SU-DHL-6 (cell line): Measurements from ENCODE around the gene CCDC80.

Source experiments
- H2AFZ ChIP-seq: fragments of 200-600 bp; sonication (generic); 2 replicates; pipeline ENCODE4 v1.6.1; 2014; ENCODE audit warnings: low read depth, mild to moderate bottlenecking, moderate library complexity, mixed read lengths, antibody characterized with exemption, low read length; ENCODE audit not compliant: severe bottlenecking
- H3F3A ChIP-seq: fragments of 200-600 bp; shearing (Covaris generic); 2 replicates; pipeline ENCODE4 v1.6.0; 2016; ENCODE audit warnings: antibody characterized with exemption, mild to moderate bottlenecking; ENCODE audit not compliant: insufficient read depth
- H3K27ac ChIP-seq: fragments of 200-600 bp; sonication (generic); 2 replicates; pipeline ENCODE4 v1.5.1; 2016; ENCODE audit warnings: low read depth, mild to moderate bottlenecking, low read length, moderate library complexity, mixed read lengths
- H3K27me3 ChIP-seq: fragments of 200-600 bp; sonication (generic), shearing (Covaris generic); 2 replicates; pipeline ENCODE4 v1.6.0; 2014; ENCODE audit warnings: mild to moderate bottlenecking, low read length
- H3K36me3 ChIP-seq: fragments of 200-600 bp; sonication (generic); 2 replicates; pipeline ENCODE4 v1.6.1; 2014; ENCODE audit warnings: mild to moderate bottlenecking, low read length, mixed read lengths
- H3K4me2 ChIP-seq: fragments of 300-600, 200-600 bp; shearing (Covaris generic), sonication (generic); 2 replicates; pipeline ENCODE4 v1.6.0; 2014; ENCODE audit warnings: low read length, low read depth, mild to moderate bottlenecking; ENCODE audit not compliant: poor library complexity, severe bottlenecking
- H3K4me3 ChIP-seq: fragments of 200-600 bp; sonication (generic); 2 replicates; pipeline ENCODE4 v1.5.1; 2014; ENCODE audit warnings: antibody characterized with exemption, low read length, mild to moderate bottlenecking, mixed read lengths; ENCODE audit not compliant: insufficient read depth, poor library complexity, severe bottlenecking
- H3K79me2 ChIP-seq: fragments of 200-600 bp; sonication (generic); 2 replicates; pipeline ENCODE4 v1.6.1; 2014; ENCODE audit warnings: mild to moderate bottlenecking, low read length, moderate library complexity; ENCODE audit not compliant: insufficient read depth
- H3K9ac ChIP-seq: fragments of 200-600 bp; sonication (generic); 2 replicates; pipeline ENCODE4 v1.7.0; 2014; ENCODE audit warnings: mild to moderate bottlenecking, low read length
- H3K9me2 ChIP-seq: fragments of 200-600 bp; sonication (generic); replicated peaks from 2 replicates; pipeline ENCODE4 v1.6.1; 2014; ENCODE audit warnings: low read length; ENCODE audit not compliant: insufficient read depth
- H3K9me3 ChIP-seq: fragments of 200-600 bp; sonication (generic); 2 replicates; pipeline ENCODE4 v1.6.1; 2014; ENCODE audit warnings: low read length, mixed read lengths; ENCODE audit not compliant: insufficient read depth
- H4K20me1 ChIP-seq: fragments of 200-600 bp; sonication (generic); 2 replicates; pipeline ENCODE4 v1.6.1; 2014; ENCODE audit warnings: low read depth, mild to moderate bottlenecking, antibody characterized with exemption, low read length, moderate library complexity, mixed read lengths
- EZH2phosphoT487 ChIP-seq: fragments of 200-600 bp; sonication (generic), shearing (Covaris generic); conservative IDR thresholded peaks from 2 replicates; pipeline ENCODE4 v1.6.1; 2018; ENCODE audit warnings: mild to moderate bottlenecking, antibody characterized with exemption, low read length, moderate library complexity, mixed read lengths
- TF ChIP-seq, protein P1 (sequence below): fragments of 200-600 bp; sonication (generic); IDR thresholded peaks from one replicate; pipeline ENCODE4 v1.5.1; 2017; ENCODE audit warnings: antibody characterized with exemption, mild to moderate bottlenecking, low read length, moderate library complexity; ENCODE audit not compliant: insufficient read depth, poor library complexity, severe bottlenecking

CCDC80 gene

DNA sequence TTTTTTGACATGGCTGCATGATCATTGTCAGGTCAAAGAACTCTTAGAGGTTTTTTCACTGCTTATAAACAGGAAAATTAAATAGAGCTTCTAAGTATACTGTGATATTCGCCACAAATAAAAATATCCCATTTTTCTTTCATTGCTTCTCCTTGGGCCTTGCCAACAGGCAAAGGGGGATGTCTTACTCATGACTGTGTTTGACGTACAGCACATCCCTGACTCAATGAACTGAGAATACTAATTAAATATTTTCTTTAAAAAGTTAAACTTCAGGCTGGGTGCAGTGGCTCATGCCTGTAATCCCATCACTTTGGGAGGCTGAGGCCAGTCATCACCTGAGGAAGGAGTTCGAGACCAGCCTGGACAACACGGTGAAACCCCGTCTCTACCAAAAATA is 41.4 kb upstream of the CCDC80 start:
- Histone ChIP-seq H2AFZ (no peak overlapping the region), H3K4me3 (no peak overlapping the region), H3K9me3 (no peaks in the 10 kb centered on the region), H3K4me2 (no peak overlapping the region), H4K20me1 (no peaks in the 10 kb centered on the region), H3K9me2 (no peaks in the 10 kb centered on the region), H3K36me3 (no peaks in the 10 kb centered on the region), H3K27me3 (no peaks in the 10 kb centered on the region), H3F3A (no peaks in the 10 kb centered on the region), H3K79me2 (no peaks in the 10 kb centered on the region), H3K9ac (no peak overlapping the region), H3K27ac (no peak overlapping the region)
- TF ChIP-seq EZH2phosphoT487: no peak
- TF ChIP-seq, protein P1, sequence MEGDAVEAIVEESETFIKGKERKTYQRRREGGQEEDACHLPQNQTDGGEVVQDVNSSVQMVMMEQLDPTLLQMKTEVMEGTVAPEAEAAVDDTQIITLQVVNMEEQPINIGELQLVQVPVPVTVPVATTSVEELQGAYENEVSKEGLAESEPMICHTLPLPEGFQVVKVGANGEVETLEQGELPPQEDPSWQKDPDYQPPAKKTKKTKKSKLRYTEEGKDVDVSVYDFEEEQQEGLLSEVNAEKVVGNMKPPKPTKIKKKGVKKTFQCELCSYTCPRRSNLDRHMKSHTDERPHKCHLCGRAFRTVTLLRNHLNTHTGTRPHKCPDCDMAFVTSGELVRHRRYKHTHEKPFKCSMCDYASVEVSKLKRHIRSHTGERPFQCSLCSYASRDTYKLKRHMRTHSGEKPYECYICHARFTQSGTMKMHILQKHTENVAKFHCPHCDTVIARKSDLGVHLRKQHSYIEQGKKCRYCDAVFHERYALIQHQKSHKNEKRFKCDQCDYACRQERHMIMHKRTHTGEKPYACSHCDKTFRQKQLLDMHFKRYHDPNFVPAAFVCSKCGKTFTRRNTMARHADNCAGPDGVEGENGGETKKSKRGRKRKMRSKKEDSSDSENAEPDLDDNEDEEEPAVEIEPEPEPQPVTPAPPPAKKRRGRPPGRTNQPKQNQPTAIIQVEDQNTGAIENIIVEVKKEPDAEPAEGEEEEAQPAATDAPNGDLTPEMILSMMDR: no peak

DNA sequence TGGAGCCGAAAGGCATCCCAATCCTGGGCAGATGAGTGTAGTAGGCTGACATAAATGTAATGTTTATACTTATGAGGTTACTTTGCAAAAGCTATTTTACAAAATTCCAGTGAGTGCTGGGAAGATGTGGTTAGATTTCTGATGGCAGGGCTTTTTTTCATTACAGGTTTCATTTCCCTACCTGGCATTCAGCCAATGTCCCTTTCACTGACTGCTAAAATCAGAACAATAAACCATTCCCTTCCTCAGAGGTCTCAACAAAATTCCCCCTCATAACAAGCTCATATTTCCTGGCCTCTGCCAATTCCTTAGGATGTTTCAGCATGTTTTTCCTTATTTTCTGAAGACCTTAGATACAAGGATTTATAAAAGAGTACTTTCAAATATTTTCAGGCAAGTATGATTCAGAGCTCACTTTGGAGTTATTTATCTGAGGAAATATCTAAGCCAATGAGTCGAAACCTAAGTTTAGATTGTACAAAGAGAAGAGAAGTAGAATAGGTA is 40.9 kb upstream of the CCDC80 start:
- TF ChIP-seq, protein P1: no peak
- TF ChIP-seq EZH2phosphoT487: no peak
- H3K27ac ChIP-seq: no peak overlapping the region
- H2AFZ ChIP-seq: no peak overlapping the region
- no peaks in the 10 kb centered on the region for H3F3A ChIP-seq
- no peak overlapping the region for H3K9ac ChIP-seq
- no peaks in the 10 kb centered on the region for H4K20me1 ChIP-seq
- H3K27me3 ChIP-seq: no peaks in the 10 kb centered on the region
- H3K36me3 ChIP-seq: no peaks in the 10 kb centered on the region
- no peak overlapping the region for H3K4me2 ChIP-seq
- no peaks in the 10 kb centered on the region for H3K79me2 ChIP-seq
- no peaks in the 10 kb centered on the region for H3K9me3 ChIP-seq
- no peak overlapping the region for H3K4me3 ChIP-seq
- H3K9me2 ChIP-seq: no peaks in the 10 kb centered on the region

- no peak overlapping the region for H3K4me3 ChIP-seq
- no peaks in the 10 kb centered on the region for H4K20me1 ChIP-seq
- no peaks in the 10 kb centered on the region for H3K9me2 ChIP-seq
- H3K9ac ChIP-seq: no peak overlapping the region
- H3K9me3 ChIP-seq: no peaks in the 10 kb centered on the region
- no peaks in the 10 kb centered on the region for H3K27me3 ChIP-seq
- no peak for TF ChIP-seq EZH2phosphoT487
- TF ChIP-seq, protein P1: no peak
- H3K36me3 ChIP-seq: no peaks in the 10 kb centered on the region
- H2AFZ ChIP-seq: no peak overlapping the region
- H3F3A ChIP-seq: no peaks in the 10 kb centered on the region
- peak overlapping the region; percentile 19 for H3K4me2 ChIP-seq
- H3K27ac ChIP-seq: no peak overlapping the region
- H3K79me2 ChIP-seq: no peaks in the 10 kb centered on the region
Observed at GRCh38 chr3:112676659-112677234, 35.8 kb upstream of the CCDC80 start.
